ENCODE data around the gene FGFR1OP2.

- TF ChIP-seq ZNF76 (tag by site-specific recombination; IDR thresholded peaks at IDR 0.05; ENCODE audit: borderline replicate concordance, low read depth): no peak
- TF ChIP-seq ZFP41 (tag by site-specific recombination; IDR thresholded peaks at IDR 0.05; ENCODE audit: borderline replicate concordance): no peak
- no peak for TF ChIP-seq ZNF280D (tag by site-specific recombination; IDR thresholded peaks at IDR 0.05)
- no peak for TF ChIP-seq ZNF292 (tag by site-specific recombination; IDR thresholded peaks at IDR 0.05; ENCODE audit: borderline replicate concordance, low read depth)
- peak; percentile 75 for TF ChIP-seq ZNF335 (tag by site-specific recombination; conservative IDR thresholded peaks at IDR 0.05)
- no peak for TF ChIP-seq SP2 (tag by site-specific recombination; IDR thresholded peaks at IDR 0.05)
These were observed 71.6 kb downstream of the FGFR1OP2 start for GRCh38 chr12:27009881-27010301.
